HCT116 (cell line): ENCODE measurements around the gene GOLGA6L7. TPM values are rescaled to one million over a fixed set of nuclear protein-coding genes. Genes with fewer than 3 reads are reported as not detected.
"Not testable (repeated sequence)": the region's sequence is repeated elsewhere in the genome, so short reads cannot be mapped to it uniquely, and the experiment has no call there.

ENCODE experiments used
- ATAC-seq: fragments of 200-7000 bp; cut with Tn5 transposase; 2 replicates; pipeline ENCODE4 v1.9.1; 2020; ENCODE audit warnings: mild to moderate bottlenecking, moderate library complexity
- BruUV-seq: library from RNA; stranded (reverse); fragments of 400-500 nt; replicated peaks from 2 replicates; lab custom pipeline; 2021; lab: Mats Ljungman, UMichigan
- CTCF ChIA-PET: fragments of 300-600 bp; sonication (Branson Sonifier 250); formaldehyde crosslinking; loops from one replicate; lab custom pipeline; 2021; ENCODE audit warnings: antibody characterized with exemption; lab: Charles Lee
- POLR2A ChIA-PET: fragments of 300-600, 350-600 bp; sonication (Branson Sonifier 250); formaldehyde crosslinking; loops from one replicate; lab custom pipeline; 2021; ENCODE audit warnings: antibody characterized with exemption; lab: Charles Lee
- RAD21 ChIA-PET, 2 experiments: fragments of 300-600 bp; sonication (Branson Sonifier 250); formaldehyde crosslinking; loops; one replicate each; lab custom pipeline; 2023; ENCODE audit warnings: low total read pairs in 2 of 2; ENCODE audit not compliant: uncharacterized antibody in 2 of 2, unreplicated experiment in 2 of 2, low non-redundant PET in 1 of 2; lab: Charles Lee
- DNase-seq: peaks from one replicate; pipeline ENCODE4 v3.0.0-alpha.2; 2010; ENCODE audit warnings: low read depth, low spot score
- H2AFZ ChIP-seq: fragments of 200-600 bp; shearing (Covaris generic), sonication (generic); 2 replicates; pipeline ENCODE4 v1.6.1; 2017; ENCODE audit warnings: low read depth, mixed run types, mixed read lengths, antibody characterized with exemption, low read length; ENCODE audit not compliant: poor library complexity, severe bottlenecking
- H3K27ac ChIP-seq: 2 replicates; pipeline ENCODE4 v1.5.1; 2012; ENCODE audit warnings: low read depth, low read length
- H3K27me3 ChIP-seq: fragments of 200-600 bp; sonication (generic); 2 replicates; pipeline ENCODE4 v1.6.1; 2016; ENCODE audit warnings: mixed run types, low read length, mixed read lengths; ENCODE audit not compliant: insufficient read depth
- H3K36me3 ChIP-seq, 2 experiments: fragments of 200-500 bp in 1 of 2; fragments of 200-600 bp in 1 of 2; sonication (Bioruptor generic) in 1 of 2; sonication (generic) in 1 of 2; 2 replicates each; pipeline versions ENCODE4 v1.5.1 to v1.6.1; 2014 to 2016; ENCODE audit warnings: low read length in 2 of 2, inconsistent platforms in 1 of 2, mixed read lengths in 1 of 2, mixed run types in 1 of 2; ENCODE audit not compliant: insufficient read depth in 2 of 2, control insufficient read depth in 1 of 2
- H3K4me1 ChIP-seq, 2 experiments: fragments of 200-600 bp in 1 of 2; sonication (generic) in 1 of 2; 2 replicates each; pipeline versions ENCODE4 v1.5.1 to v1.6.1; 2012 to 2017; ENCODE audit warnings: low read length in 2 of 2, inconsistent platforms in 1 of 2, mild to moderate bottlenecking in 1 of 2, mixed read lengths in 1 of 2, mixed run types in 1 of 2, moderate library complexity in 1 of 2; ENCODE audit not compliant: insufficient read depth in 2 of 2, control insufficient read depth in 1 of 2
- H3K4me2 ChIP-seq: fragments of 200-600 bp; sonication (generic); 2 replicates; pipeline ENCODE4 v1.6.1; 2017; ENCODE audit warnings: mixed run types, low read length, mixed read lengths
- H3K4me3 ChIP-seq, 2 experiments: fragments of 200-600 bp in 1 of 2; sonication (generic) in 1 of 2; replicated peaks in 1 of 2; 2 replicates each; pipeline ENCODE4 v1.5.1; 2011 to 2016; ENCODE audit warnings: low read length in 2 of 2, control low read depth in 1 of 2, low read depth in 1 of 2, mild to moderate bottlenecking in 1 of 2, mixed read lengths in 1 of 2, mixed run types in 1 of 2
- H3K79me2 ChIP-seq: fragments of 200-600 bp; sonication (generic); 2 replicates; pipeline ENCODE4 v1.6.1; 2017; ENCODE audit warnings: mild to moderate bottlenecking, mixed run types, low read length, moderate library complexity, mixed read lengths; ENCODE audit not compliant: insufficient read depth
- H3K9ac ChIP-seq: fragments of 200-600 bp; sonication (generic); 2 replicates; pipeline ENCODE4 v1.6.1; 2016; ENCODE audit warnings: low read length, mixed read lengths
- H3K9me2 ChIP-seq: fragments of 200-600 bp; sonication (generic), shearing (Covaris generic); 2 replicates; pipeline ENCODE4 v1.6.1; 2017; ENCODE audit warnings: mixed run types, mild to moderate bottlenecking, moderate library complexity; ENCODE audit not compliant: insufficient read depth
- H3K9me3 ChIP-seq, 2 experiments: fragments of 200-500 bp in 1 of 2; fragments of 200-600 bp in 1 of 2; sonication (Bioruptor generic) in 1 of 2; sonication (generic) in 1 of 2; 2 replicates each; pipeline ENCODE4 v1.6.1; 2014 to 2017; ENCODE audit warnings: low read length in 2 of 2, mixed read lengths in 2 of 2, inconsistent platforms in 1 of 2, low read depth in 1 of 2, mild to moderate bottlenecking in 1 of 2, mixed run types in 1 of 2, moderate library complexity in 1 of 2; ENCODE audit not compliant: control insufficient read depth in 1 of 2, insufficient read depth in 1 of 2
- H4K20me1 ChIP-seq: fragments of 200-600 bp; sonication (generic), shearing (Covaris generic); 2 replicates; pipeline ENCODE4 v1.6.1; 2017; ENCODE audit warnings: mixed run types, mild to moderate bottlenecking, moderate library complexity; ENCODE audit not compliant: insufficient read depth
- ATF3 ChIP-seq: IDR thresholded peaks from 2 replicates; pipeline ENCODE4 v1.6.1; 2012
- ELF1 ChIP-seq: IDR thresholded peaks from 2 replicates; pipeline ENCODE4 v1.6.1; 2012; ENCODE audit warnings: low read depth, borderline replicate concordance
- EZH2phosphoT487 ChIP-seq: fragments of 200-600 bp; IDR thresholded peaks from 2 replicates; pipeline ENCODE4 v1.6.1; 2018; ENCODE audit warnings: antibody characterized with exemption, borderline replicate concordance
- FOSL1 ChIP-seq: IDR thresholded peaks from 2 replicates; pipeline ENCODE4 v1.6.1; 2012; ENCODE audit warnings: low read depth
- RAD21 ChIP-seq: IDR thresholded peaks from 2 replicates; pipeline ENCODE4 v1.6.1; 2012; ENCODE audit warnings: low read depth, mild to moderate bottlenecking
- SIN3A ChIP-seq: IDR thresholded peaks from 2 replicates; pipeline ENCODE4 v1.6.1; 2012; ENCODE audit warnings: low read depth
- SP1 ChIP-seq: IDR thresholded peaks from 2 replicates; pipeline ENCODE4 v1.6.1; 2012; ENCODE audit warnings: low read depth
- SRF ChIP-seq: IDR thresholded peaks from 2 replicates; pipeline ENCODE4 v1.6.1; 2012; ENCODE audit warnings: low read depth
- ZBTB33 ChIP-seq: IDR thresholded peaks from 2 replicates; pipeline ENCODE4 v1.6.1; 2011; ENCODE audit warnings: mild to moderate bottlenecking, low read length, moderate library complexity; ENCODE audit not compliant: insufficient replicate concordance; ENCODE audit errors: extremely low read depth
- intact Hi-C: fragments of 100-400 bp; cut with micrococcal nuclease; formaldehyde crosslinking; loops from 2 replicates; pipeline ENCODE4 v1.10.0; 2022
- total RNA-seq: library from RNA; stranded (reverse); gene quantifications from one replicate; pipeline ENCODE4 v1.2.1, GENCODE V29; 2021; ENCODE audit not compliant: unreplicated experiment

Gene GOLGA6L7
- total RNA-seq, 1 experiment from 2014 or later: not detected

- POLR2A ChIA-PET: no interaction called here
- H3K9me2 ChIP-seq: no peaks in the 10 kb centered on the region
- DNase-seq: no peak
- no peaks in the 10 kb centered on the region for H3K9me3 ChIP-seq
- H3K79me2 ChIP-seq: no peaks in the 10 kb centered on the region
- RAD21 ChIA-PET: no interaction called here
- no peak overlapping the region for H2AFZ ChIP-seq
- H3K27ac ChIP-seq: no peak overlapping the region
- intact Hi-C loops: no loop called here
- TF ChIP-seq ELF1 (no peak), ZBTB33 (no peak), FOSL1 (no peak), ATF3 (no peak), RAD21 (no peak), SRF (no peak), EZH2phosphoT487 (no peak), SP1 (no peak), SIN3A (no peak)
- TF ChIP-seq, all 23 proteins: peak for 0
- ATAC-seq: no peak
- H3K36me3 ChIP-seq: no peaks in the 10 kb centered on the region
- CTCF ChIA-PET: no interaction called here
- no peaks in the 10 kb centered on the region for H3K27me3 ChIP-seq
- BruUV-seq: no TSS peak
- H3K4me2 ChIP-seq: no peak overlapping the region
- H4K20me1 ChIP-seq: no peaks in the 10 kb centered on the region
- H3K4me3 ChIP-seq: no peak overlapping the region
- no peaks in the 10 kb centered on the region for H3K4me1 ChIP-seq
- H3K9ac ChIP-seq: no peak overlapping the region
Observed at GRCh38 chr15:28868744-28869345, 20.4 kb upstream of the GOLGA6L7 start.

- ATAC-seq, H3K9me3 ChIP-seq, CTCF ChIA-PET, H3K4me2 ChIP-seq, H3K9ac ChIP-seq, H3K27me3 ChIP-seq, POLR2A ChIA-PET, H4K20me1 ChIP-seq, H3K9me2 ChIP-seq, H3K36me3 ChIP-seq, intact Hi-C loops, H3K4me3 ChIP-seq, H3K4me1 ChIP-seq, H3K79me2 ChIP-seq, DNase-seq, H3K27ac ChIP-seq, RAD21 ChIA-PET, H2AFZ ChIP-seq, BruUV-seq: not testable (repeated sequence)
Observed at GRCh38 chr15:28861589-28862293, 13.3 kb upstream of the GOLGA6L7 start.
